Stimulated activated naive CD8-positive, alpha-beta T cell treated with anti-CD3 and anti-CD28 coated beads, Interleukin-15, amount 100 ng/mL, for 72 hours (primary cell): ENCODE measurements around the gene FN1.

Experiments
- ATAC-seq: fragments of 150-1000 bp; cut with Tn5 transposase; 2 replicates; pipeline ENCODE4 v1.10.0; 2021; ENCODE audit warnings: mild to moderate bottlenecking, moderate library complexity
- DNase-seq, 2 donors: peaks; one replicate each; pipeline ENCODE4 v3.0.0; 2021 to 2022
- H3K27ac Mint-ChIP-seq, 2 donors: one replicate each; pipeline ENCODE4 v1.8.0; 2022; ENCODE audit warnings: mild to moderate bottlenecking in 2 of 2, mixed read lengths in 2 of 2, moderate library complexity in 2 of 2
- H3K27me3 Mint-ChIP-seq: one replicate; pipeline ENCODE4 v1.8.0; 2022; ENCODE audit warnings: mixed read lengths
- H3K4me1 Mint-ChIP-seq: one replicate; pipeline ENCODE4 v1.8.0; 2022; ENCODE audit warnings: mild to moderate bottlenecking, mixed read lengths
- H3K4me3 Mint-ChIP-seq, 2 donors: one replicate each; pipeline ENCODE4 v1.8.0; 2022; ENCODE audit warnings: mild to moderate bottlenecking in 2 of 2, mixed read lengths in 2 of 2, moderate library complexity in 1 of 2
- H3K9me3 Mint-ChIP-seq, 2 donors: one replicate each; pipeline ENCODE4 v1.8.0; 2022; ENCODE audit warnings: mixed read lengths in 2 of 2

FN1 gene

DNA sequence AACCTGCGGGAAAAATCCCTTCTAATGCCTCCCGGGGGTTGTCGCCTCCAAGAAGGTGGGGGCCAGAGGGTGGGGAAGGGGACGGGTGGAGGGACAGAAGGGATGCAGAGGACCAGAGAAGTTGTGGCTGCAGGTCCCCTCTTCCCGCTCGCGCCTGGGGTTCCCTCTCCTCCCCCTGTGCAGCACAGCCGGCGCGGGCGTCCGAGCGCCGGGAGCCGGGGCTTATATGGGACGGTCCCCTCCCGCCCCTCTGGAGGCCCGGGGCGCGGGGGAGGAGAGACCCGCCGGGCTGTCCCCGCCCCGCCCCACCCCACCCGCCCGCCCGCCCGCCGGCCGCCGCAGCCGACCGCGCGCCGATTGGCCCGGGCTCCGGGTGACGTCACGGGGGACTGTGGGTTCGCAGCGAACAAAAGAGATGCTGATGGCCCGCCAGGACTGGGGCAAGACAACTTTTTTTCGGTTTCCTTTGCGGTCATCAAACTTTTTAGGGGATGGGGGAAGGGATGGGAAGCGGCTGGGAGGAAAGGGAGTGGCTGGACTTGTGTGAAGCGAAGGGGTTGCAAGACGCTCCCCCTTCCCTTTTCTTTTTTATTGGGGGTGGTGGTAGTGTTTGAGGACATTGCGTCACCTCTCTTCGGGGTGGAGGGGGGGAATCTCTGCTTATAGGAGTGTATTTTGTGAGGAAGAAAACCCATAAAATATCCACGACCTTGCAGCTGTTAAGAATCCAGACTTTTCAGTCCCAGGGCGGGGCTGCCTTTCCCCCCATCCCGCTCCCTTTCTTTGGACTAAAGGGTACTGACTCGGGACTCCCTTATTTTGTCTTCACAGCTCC is at the start of gene FN1:
FN1 (minus strand) TSS at position 199 of the 835 bp plus-strand sequence. CDS start 266 bp downstream, outside the sequence.
- Mint-ChIP-seq H3K4me1 (peaks cover 20% of the 10 kb centered on the region), H3K9me3 (no peaks in the 10 kb centered on the region), H3K27ac (peak within 1 kb of the TSS; percentile 65 to 83)

GRCh38 chr2:215485032-215485431 is 49.2 kb upstream of the FN1 start:
- Mint-ChIP-seq H3K27me3 (peaks cover 7% of the 10 kb centered on the region), H3K9me3 (no peaks in the 10 kb centered on the region), H3K27ac (no peak overlapping the region), H3K4me1 (no peaks in the 10 kb centered on the region), H3K4me3 (no peak overlapping the region)
- no peak for ATAC-seq
- no peak for DNase-seq

More for the DNA sequence above, at the start of gene FN1:
- H3K27me3 Mint-ChIP-seq = peaks cover 82% of the 10 kb centered on the region
- DNase-seq (peak; percentile 56 to 57), ATAC-seq (peak; percentile 81)
- H3K4me3 Mint-ChIP-seq = peak within 1 kb of the TSS; percentile 84 to 89

- H3K4me1 Mint-ChIP-seq = no peaks in the 10 kb centered on the region
- no peaks in the 10 kb centered on the region for H3K9me3 Mint-ChIP-seq
- H3K27ac Mint-ChIP-seq = no peak overlapping the region
- H3K27me3 Mint-ChIP-seq = peaks cover 11% of the 10 kb centered on the region
- no peak for DNase-seq
- ATAC-seq = no peak
- H3K4me3 Mint-ChIP-seq = no peak overlapping the region
These were observed 48.7 kb upstream of the FN1 start for GRCh38 chr2:215484570-215484969.

GRCh38 chr2:215483431-215483830 is 47.6 kb upstream of the FN1 start:
- no peaks in the 10 kb centered on the region for H3K4me1 Mint-ChIP-seq
- peaks cover 11% of the 10 kb centered on the region for H3K27me3 Mint-ChIP-seq
- H3K27ac Mint-ChIP-seq = no peak overlapping the region
- no peak overlapping the region for H3K4me3 Mint-ChIP-seq
- ATAC-seq = no peak
- no peaks in the 10 kb centered on the region for H3K9me3 Mint-ChIP-seq
- no peak for DNase-seq

- H3K27me3 Mint-ChIP-seq = peaks cover 11% of the 10 kb centered on the region
- DNase-seq (no peak), ATAC-seq (no peak)
- H3K4me1 Mint-ChIP-seq = no peaks in the 10 kb centered on the region
- H3K4me3 Mint-ChIP-seq = no peak overlapping the region
- H3K27ac Mint-ChIP-seq = no peak overlapping the region
- H3K9me3 Mint-ChIP-seq = no peaks in the 10 kb centered on the region
These were observed 43.8 kb upstream of the FN1 start for GRCh38 chr2:215479536-215480240.

- H3K4me1 Mint-ChIP-seq = no peaks in the 10 kb centered on the region
- no peak for DNase-seq
- H3K9me3 Mint-ChIP-seq = no peaks in the 10 kb centered on the region
- no peak overlapping the region for H3K4me3 Mint-ChIP-seq
- ATAC-seq = no peak
- no peak overlapping the region for H3K27ac Mint-ChIP-seq
- H3K27me3 Mint-ChIP-seq = peaks cover 11% of the 10 kb centered on the region
These were observed 43.3 kb upstream of the FN1 start for GRCh38 chr2:215479121-215479520.

GRCh38 chr2:215476424-215476823 is 40.6 kb upstream of the FN1 start:
- ATAC-seq (no peak), DNase-seq (no peak)
- Mint-ChIP-seq H3K4me1 (no peaks in the 10 kb centered on the region), H3K9me3 (no peaks in the 10 kb centered on the region), H3K4me3 (no peak overlapping the region), H3K27me3 (peaks cover 11% of the 10 kb centered on the region), H3K27ac (no peak overlapping the region)

DNA sequence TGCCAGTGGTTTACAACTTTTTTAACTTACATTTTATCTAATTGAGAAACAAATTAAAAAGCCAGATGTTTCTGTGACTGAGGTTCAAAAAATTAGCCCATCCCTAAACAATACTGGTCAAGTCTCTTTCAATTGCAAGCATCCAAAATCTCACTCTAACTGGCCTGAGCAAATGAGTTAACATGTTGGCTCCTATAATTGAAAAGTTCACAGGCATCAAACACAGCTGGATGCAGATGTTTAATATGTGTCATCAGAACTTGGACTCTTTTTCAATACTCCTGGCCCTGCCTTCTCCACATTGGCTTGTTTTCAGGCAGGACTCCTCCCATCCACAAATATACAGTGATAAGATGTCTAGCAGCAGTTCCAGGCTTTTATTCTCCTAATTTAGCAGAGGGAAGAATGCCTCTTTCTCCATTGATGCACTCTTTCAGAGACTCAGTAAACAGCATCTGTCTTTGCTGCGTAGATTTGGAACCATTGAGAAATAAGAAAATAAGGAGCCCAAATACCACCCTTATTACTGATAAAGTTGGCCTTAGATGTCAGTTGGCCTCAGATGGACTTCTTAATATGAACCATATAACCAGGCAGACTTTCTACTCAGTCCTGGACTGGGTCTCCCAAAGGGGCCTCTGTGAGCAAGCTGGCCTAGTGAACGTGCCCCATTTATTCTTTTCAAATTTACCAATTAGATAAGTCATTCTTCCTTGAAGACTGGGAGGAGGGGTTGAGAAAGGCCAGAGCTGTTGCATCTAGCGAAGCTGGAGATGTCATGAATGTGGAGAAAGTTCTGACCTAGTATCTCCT is 30.4 kb upstream of the FN1 start:
- ATAC-seq = no peak
- Mint-ChIP-seq H3K4me3 (no peak overlapping the region), H3K4me1 (no peaks in the 10 kb centered on the region)

DNA sequence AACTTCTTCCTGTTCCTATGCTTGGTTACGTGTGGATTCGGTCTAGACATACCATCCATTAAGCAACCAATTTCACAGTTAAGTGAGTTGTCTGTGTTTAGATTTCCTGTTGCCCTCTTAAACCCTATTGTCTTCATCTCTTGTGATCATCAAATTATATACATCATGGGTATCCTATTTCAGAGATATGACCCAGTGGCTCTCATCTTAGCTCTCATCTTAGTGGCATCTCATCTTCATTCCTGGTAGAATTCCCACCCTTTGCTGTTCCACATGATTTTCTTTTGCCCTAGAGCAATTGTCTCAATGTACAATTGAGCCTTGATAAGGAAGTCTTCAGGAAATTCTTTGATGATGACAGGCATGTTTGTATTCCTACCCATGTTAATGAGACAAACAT is 29.4 kb upstream of the FN1 start:
- no peaks in the 10 kb centered on the region for H3K4me1 Mint-ChIP-seq
- H3K27ac Mint-ChIP-seq = no peak overlapping the region
- H3K4me3 Mint-ChIP-seq = no peak overlapping the region
- H3K27me3 Mint-ChIP-seq = no peaks in the 10 kb centered on the region
- ATAC-seq (no peak), DNase-seq (no peak)
- H3K9me3 Mint-ChIP-seq = no peaks in the 10 kb centered on the region

More for the DNA sequence above, 30.4 kb upstream of the FN1 start:
- no peak for DNase-seq
- Mint-ChIP-seq H3K27me3 (no peaks in the 10 kb centered on the region), H3K27ac (no peak overlapping the region), H3K9me3 (no peaks in the 10 kb centered on the region)

DNA sequence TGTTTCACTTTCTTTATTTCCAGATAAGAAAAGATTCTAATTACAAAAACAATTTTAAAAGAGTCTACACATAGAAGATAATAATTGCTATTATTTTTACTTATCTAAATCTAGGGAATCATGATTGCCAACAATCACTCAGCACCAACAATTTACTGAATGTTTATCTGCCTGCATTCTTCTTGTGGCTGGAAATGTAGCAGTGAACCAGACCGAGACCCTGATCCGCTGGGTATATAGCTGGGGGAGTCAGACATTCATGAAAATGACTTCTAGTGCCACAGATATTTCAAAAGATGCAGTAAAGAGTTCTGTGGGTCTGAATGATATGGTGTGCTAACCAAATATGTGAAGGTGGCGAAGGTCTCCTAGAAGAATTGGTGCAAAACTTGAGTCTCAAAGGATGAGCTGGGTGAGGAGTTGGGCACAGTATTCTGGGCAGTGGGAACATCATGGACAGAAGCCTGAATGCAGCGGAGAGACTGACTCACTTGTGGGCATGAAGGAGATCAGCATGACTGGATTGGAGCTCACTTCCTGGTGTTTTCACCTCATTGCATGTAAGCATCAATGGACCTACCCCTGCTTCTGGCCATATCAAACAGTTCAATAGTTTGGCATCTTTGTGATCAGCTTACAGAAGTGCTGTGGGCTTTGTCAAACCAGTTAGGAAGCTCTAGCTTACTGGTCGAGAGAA is 26.1 kb upstream of the FN1 start:
- Mint-ChIP-seq H3K9me3 (no peaks in the 10 kb centered on the region), H3K27me3 (no peaks in the 10 kb centered on the region), H3K27ac (no peak overlapping the region), H3K4me1 (no peaks in the 10 kb centered on the region), H3K4me3 (no peak overlapping the region)
- ATAC-seq (no peak), DNase-seq (no peak)

- Mint-ChIP-seq H3K27ac (no peak overlapping the region), H3K9me3 (no peaks in the 10 kb centered on the region)
- no peak for DNase-seq
These were observed 25.0 kb upstream of the FN1 start for GRCh38 chr2:215460682-215461382.

GRCh38 chr2:215455958-215456357 is 20.1 kb upstream of the FN1 start:
- Mint-ChIP-seq H3K4me1 (no peaks in the 10 kb centered on the region), H3K27me3 (peaks cover 14% of the 10 kb centered on the region), H3K4me3 (no peak overlapping the region), H3K27ac (no peak overlapping the region), H3K9me3 (no peaks in the 10 kb centered on the region)
- ATAC-seq (no peak), DNase-seq (no peak)

More at GRCh38 chr2:215460682-215461382, 25.0 kb upstream of the FN1 start:
- ATAC-seq = no peak
- Mint-ChIP-seq H3K27me3 (no peaks in the 10 kb centered on the region), H3K4me3 (no peak overlapping the region), H3K4me1 (no peaks in the 10 kb centered on the region)

GRCh38 chr2:215454519-215455246 is 18.8 kb upstream of the FN1 start:
- Mint-ChIP-seq H3K27ac (no peak overlapping the region), H3K4me3 (no peak overlapping the region), H3K4me1 (no peaks in the 10 kb centered on the region), H3K27me3 (peaks cover 14% of the 10 kb centered on the region), H3K9me3 (no peaks in the 10 kb centered on the region)
- DNase-seq (no peak), ATAC-seq (no peak)

GRCh38 chr2:215452725-215453124 is 16.9 kb upstream of the FN1 start:
- DNase-seq (no peak), ATAC-seq (no peak)
- Mint-ChIP-seq H3K4me1 (no peaks in the 10 kb centered on the region), H3K27me3 (peaks cover 31% of the 10 kb centered on the region), H3K9me3 (no peaks in the 10 kb centered on the region), H3K27ac (no peak overlapping the region), H3K4me3 (no peak overlapping the region)
